RKO (cell line): ENCODE data around the gene TMPRSS4.

Experiments used
- DNase-seq: peaks from one replicate; pipeline ENCODE4 v3.0.0-alpha.2; 2016; ENCODE audit warnings: low spot score

Gene TMPRSS4

DNA sequence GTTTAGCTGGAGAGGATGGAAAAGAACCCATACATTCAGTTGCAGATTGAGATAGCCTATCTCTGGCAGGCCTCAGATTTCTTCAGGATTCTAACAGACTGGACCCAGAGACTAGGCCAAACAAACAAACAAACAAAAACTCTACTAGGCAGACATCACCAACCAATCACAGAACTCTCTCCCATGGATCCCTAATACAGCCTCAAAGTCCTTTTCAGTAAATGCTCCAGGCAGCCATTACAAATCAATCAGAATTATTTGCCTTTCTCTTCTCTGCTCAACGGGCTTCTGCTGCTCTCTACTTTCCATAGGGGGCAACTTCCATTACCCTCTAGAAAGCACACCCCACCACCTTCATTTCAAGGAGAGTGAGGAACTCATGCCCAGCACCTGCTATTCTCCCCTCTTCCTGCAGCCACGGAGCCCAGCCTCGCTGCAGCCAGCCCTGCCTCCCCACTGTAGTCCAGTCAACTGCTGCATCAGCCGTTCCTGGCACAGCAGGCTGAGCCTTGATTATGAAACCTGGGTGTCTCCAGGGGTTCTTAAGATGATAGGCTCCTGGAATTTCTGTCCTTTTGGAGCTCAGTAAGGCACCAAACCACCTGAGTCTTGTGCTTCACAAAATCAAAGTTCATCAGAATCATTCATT lies 28.9 kb downstream of the TMPRSS4 start:
- DNase-seq = no peak

DNA sequence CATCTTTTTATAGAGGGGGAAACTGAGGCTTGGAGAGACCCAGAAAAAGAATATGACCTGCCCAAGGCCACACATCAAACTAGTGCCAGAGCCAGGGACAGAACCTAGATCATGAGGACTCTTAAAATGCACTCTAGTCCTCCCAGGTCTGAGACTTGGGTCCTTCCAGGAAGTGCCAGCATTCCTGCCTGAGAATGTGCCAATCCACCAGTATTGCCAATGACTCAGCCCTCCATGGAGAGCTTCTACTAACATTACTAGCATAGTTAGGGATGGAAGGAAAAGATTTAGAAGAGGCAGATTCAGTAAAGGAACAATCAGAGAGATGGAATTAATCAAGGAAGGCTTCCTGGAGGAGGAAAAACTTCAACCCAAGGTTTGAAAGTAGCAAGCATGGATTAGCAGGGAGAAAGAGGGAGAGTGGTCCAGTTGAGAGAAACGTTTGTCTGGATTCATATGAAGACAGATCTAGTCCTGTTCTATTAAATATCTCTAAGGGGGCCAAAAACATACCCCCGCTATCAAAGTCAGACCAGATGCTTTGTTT lies 30.0 kb downstream of the TMPRSS4 start:
- DNase-seq = no peak

DNA sequence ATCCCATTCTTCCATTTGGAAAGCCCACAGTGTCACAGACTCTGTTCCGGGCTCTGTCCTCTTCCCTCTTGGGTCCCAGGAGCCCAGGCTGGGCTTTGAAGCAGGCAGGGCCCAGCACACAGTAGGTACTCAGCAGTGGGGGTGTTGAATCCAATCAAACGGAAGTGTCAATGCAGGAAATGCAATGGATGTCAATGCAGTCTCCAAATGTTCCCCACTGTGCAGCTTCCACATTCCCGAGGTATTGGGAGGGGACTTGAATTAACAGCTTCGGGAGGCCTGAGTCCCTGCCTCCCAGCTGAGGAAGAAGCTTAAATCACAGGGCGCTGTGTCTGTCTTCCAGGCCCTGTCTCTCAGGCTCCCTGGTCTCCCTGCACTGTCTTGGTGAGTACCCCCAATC lies 31.6 kb downstream of the TMPRSS4 start:
- DNase-seq = no peak

DNA sequence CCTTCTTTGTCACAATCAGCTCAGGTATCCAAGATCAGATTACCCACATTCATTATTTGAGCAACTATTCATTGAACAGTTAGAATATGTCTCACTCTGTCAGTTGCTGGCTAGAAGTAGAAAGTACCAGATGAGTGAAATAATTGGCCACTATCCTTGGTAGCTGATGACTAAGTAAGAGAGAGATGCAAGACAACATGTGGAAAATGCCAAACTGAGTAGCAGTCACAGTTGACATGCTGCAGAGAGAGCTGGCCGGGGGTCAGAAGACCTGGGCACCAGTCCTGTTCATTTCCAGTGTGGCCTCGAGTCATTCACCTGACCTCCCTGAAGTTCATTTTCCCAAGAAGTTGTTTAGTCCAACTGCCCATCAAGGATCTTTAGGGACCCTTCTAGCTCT lies 32.4 kb downstream of the TMPRSS4 start:
- DNase-seq = no peak

DNA sequence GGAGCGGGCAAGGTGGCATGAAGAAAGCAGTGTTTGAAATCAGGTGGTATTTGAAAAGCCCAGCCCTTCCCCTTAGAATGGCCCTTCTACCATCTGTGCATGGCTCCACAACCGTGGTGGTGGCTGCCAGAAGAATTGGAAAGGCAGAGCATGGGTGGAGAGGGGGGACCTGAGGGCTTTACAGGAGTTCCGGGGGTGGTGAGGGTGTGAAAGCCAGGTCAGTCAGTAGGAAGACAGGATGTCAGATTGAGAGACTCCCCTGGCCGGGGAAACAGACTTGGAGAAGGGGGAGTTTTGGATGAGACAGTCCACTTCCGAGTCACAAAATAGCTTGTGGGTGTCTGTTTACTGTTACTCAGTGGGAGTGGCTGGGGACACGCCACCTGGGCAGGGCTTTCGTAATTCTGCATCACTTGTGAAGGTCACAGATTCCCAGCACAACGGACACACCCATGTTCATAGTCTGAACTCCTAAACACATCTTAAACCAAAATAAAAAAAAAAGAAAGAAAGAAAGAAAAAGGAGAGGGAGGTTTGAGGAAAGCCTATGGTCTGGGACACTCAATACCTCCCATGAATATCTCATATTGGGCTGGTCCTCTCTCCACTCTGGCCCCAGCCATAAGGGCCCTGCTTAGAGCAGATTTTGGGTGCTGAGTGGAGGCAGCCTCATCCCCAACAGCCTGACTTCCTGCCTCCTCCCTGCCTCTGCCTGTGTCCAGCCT lies 34.3 kb downstream of the TMPRSS4 start:
- DNase-seq = no peak

- no peak for DNase-seq
Observed at GRCh38 chr11:118111744-118112035, 34.8 kb downstream of the TMPRSS4 start.

DNA sequence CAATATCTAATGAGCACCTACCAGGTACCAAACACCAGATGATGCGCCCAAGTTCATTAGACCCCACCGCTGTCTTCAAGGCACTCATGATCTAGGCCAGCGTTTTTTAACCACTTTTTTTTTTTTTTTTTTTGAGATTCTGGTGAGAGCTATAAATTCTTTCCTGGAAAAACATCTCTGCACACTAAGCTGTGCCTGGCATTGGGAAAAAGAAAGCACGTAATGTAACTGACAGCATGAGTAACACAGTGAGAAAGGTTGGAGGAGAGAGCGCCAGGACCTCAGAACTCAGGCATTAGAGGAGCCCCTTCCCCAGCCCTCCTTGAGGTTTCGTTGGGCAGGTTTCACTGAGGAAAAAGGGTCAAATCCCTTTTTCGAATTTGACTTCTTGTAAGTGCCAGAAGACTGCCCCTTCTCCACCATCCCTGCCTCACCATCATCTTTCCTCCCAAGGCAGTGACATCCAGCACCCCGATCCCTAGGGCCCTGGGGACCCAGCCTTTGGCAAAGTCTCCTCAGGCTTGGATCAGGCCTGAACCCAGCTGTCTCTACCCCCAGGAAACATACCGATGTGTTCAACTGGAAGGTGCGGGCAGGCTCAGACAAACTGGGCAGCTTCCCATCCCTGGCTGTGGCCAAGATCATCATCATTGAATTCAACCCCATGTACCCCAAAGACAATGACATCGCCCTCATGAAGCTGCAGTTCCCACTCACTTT lies 36.0 kb downstream of the TMPRSS4 start:
- no peak for DNase-seq

DNA sequence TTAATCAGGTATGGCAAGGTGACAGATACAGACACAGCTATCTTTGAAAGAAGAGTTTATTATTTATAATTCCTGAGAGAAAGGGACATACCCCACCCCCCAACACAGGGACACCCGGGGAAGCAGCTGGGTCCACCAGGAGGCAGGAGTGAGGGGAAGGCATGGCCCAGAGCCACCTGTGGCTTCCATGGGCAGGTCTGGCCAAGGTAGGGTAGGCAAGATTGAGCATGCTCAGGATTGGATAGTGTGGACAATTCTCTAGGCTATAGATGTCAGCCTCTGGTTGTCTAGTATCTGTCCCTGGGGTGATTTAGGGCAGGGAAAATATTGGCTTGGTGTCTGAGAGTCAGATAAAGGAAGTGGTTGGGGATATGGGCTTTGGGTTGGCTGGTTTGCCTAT lies 37.4 kb downstream of the TMPRSS4 start:
- DNase-seq = no peak

GRCh38 chr11:118115048-118115447 lies 38.2 kb downstream of the TMPRSS4 start:
- no peak for DNase-seq

DNA sequence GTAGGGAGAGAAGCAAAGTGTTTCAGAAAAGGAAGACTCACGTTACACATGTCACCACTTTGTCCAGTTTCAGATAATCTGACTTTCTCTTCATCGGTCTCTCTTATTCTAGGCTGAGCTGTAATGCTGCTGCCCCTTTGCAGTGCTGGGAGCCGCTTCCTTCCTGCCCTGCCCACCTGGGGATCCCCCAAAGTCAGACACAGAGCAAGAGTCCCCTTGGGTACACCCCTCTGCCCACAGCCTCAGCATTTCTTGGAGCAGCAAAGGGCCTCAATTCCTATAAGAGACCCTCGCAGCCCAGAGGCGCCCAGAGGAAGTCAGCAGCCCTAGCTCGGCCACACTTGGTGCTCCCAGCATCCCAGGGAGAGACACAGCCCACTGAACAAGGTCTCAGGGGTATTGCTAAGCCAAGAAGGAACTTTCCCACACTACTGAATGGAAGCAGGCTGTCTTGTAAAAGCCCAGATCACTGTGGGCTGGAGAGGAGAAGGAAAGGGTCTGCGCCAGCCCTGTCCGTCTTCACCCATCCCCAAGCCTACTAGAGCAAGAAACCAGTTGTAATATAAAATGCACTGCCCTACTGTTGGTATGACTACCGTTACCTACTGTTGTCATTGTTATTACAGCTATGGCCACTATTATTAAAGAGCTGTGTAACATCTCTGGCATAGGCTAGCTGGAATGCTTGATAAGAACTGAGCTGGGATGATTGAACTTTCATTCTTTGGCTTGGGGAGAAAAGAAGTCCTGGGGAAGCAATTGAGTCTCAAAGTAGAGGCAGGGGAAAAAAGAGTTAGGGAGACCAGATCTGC lies 41.1 kb downstream of the TMPRSS4 start:
- no peak for DNase-seq

GRCh38 chr11:118120793-118121192 lies 43.9 kb downstream of the TMPRSS4 start:
- no peak for DNase-seq

- DNase-seq = no peak
Observed at GRCh38 chr11:118124929-118125535, 48.2 kb downstream of the TMPRSS4 start.

- DNase-seq = peak; percentile 22
Observed at GRCh38 chr11:118126082-118126838, 49.4 kb downstream of the TMPRSS4 start.

DNA sequence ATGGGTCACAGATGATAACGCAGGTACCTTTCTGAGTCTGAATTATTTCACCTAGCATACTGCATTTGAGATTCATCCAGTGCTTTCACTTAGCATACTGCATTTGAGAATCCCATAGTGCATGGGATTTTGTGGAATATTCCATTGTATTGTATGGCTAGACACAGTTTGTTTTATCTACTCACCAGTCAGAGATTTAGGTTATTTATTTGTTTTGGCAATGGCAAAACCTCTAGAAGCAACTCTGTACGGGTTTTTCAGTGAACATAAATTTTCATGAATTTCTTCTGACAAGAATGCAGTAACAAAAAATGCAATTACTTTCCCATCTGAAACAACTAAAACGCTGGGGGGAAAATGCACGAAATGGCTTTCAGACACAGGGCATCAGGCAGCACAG lies 51.4 kb downstream of the TMPRSS4 start:
- no peak for DNase-seq

- no peak for DNase-seq
Observed at GRCh38 chr11:118128721-118129470, 52.0 kb downstream of the TMPRSS4 start.

GRCh38 chr11:118129471-118130172 lies 52.7 kb downstream of the TMPRSS4 start:
- no peak for DNase-seq

DNA sequence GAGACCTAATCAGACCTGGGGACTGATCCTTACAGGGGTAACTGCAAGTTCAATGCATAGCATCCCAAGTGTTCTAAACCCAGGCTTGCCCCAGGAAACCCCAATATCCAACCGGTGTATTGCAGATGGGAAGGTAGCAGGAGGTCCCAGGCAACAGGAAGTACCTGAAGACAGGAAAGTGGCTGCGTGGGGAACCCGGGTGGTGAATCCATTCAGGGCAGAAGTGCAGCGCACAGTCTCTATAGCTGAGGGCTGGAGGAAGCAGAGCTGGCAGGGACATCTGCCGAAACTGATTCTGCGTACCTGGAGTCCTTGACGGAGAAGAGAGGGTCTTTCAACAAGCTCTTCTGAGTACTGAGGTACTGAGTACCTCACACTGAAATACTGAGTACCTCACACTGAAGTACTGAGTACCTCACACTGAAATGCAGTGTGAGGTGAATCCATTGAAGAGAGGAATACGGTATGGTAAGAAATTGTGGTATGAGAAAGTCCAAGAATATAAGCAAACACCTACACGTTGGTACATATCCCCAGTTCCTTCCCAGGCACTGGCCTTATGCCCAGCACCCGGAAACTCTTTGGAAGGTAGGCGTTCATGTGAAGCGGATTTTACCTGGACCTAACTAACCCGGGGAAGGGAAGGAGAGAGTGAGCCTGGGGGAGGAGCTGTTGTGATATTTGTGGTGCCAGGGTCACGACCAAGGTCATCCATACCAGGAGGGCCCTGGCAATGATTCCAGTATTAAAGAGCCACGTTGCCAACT lies 55.7 kb downstream of the TMPRSS4 start:
- no peak for DNase-seq

DNA sequence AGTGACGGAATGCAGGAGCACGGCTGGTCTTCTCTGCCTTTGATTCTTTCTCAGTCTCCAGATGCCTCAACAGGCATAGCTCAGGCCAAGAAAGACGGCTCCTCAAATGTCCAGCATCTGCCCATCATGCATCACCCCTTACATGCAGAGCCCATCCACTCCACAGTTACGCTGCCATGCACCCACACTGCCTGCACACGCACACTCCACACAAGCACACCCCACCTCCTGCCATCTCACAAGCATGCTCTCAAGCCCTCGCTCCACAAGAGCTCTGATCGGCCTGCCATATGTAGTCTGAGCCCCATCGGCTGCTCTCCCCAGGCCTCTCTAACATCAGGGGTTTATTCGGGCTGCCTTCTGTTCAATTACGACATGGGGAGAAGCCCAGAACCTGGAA lies 56.9 kb downstream of the TMPRSS4 start:
- no peak for DNase-seq
